ENCODE data around the gene PIH1D1. TPM values are rescaled to one million over a fixed set of nuclear protein-coding genes. Genes with fewer than 3 reads are reported as not detected.

Gene PIH1D1
- total and polyA plus RNA-seq, 10 of the 15 experiments (the other 5 are each of a cell fraction or from before 2014, with no cell fraction given) = 16.1 to 153 (median 106) TPM

GRCh38 chr19:49407482-49408015, 44.1 kb downstream of the PIH1D1 start:
- Histone ChIP-seq H3K9me3 (replicated peaks; ENCODE audit: control insufficient read depth, insufficient read depth, low read length) (no peaks in the 10 kb centered on the region), H3K79me2 (ENCODE audit: control insufficient read depth, insufficient read depth, low read length) (no peaks in the 10 kb centered on the region), H3K4me1 (ENCODE audit: control insufficient read depth, insufficient read depth, low read length) (peaks cover 21% of the 10 kb centered on the region), H3K27me3 (replicated peaks in 1 of 2; ENCODE audit: control insufficient read depth in 2 of 2, insufficient read depth in 2 of 2, low read length in 1 of 2) (no peaks in the 10 kb centered on the region), H3K27ac (ENCODE audit: control insufficient read depth, insufficient read depth) (no peak overlapping the region), H3K36me3 (ENCODE audit: control insufficient read depth in 2 of 2, insufficient read depth in 2 of 2, low read length in 1 of 2) (no peaks in the 10 kb centered on the region), H4K20me1 (ENCODE audit: control insufficient read depth, insufficient read depth) (no peaks in the 10 kb centered on the region), H3K4me2 (ENCODE audit: control insufficient read depth, insufficient read depth) (no peak overlapping the region), H3K9ac (ENCODE audit: control insufficient read depth, insufficient read depth, low read length) (no peak overlapping the region), H3K4me3 (no peak overlapping the region), H2AFZ (ENCODE audit: control insufficient read depth, low read depth, low read length) (no peak overlapping the region)
- ChIA-PET CTCF (interaction anchor here (2.6 kb wide), 1 partner anchor 16 kb away, joined by 11 read pairs; no protein-coding TSS in a partner anchor), SMC1A (ENCODE audit: uncharacterized antibody, unreplicated experiment) (no interaction called here), POLR2A (no interaction called here), RAD21 (ENCODE audit: unreplicated experiment) (no interaction called here)
- intact Hi-C loops (cut with micrococcal nuclease; ENCODE audit: unreplicated experiment) = no loop called here
- no peak for DNase-seq (ENCODE audit: low read depth, low spot score)
- in situ Hi-C loops (cut with MboI) = no loop called here
- no peak for FAIRE-seq
- no TSS peak for BruUV-seq (replicated peaks)
- WGBS (ENCODE audit: insufficient coverage, insufficient replicate concordance, low lambda C conversion rate, missing lambda C conversion rate) = 87% methylated on average over 14 of the region's 16 CpGs
- ATAC-seq = no peak
- TF ChIP-seq ZBTB40 (IDR thresholded peaks at IDR 0.05; ENCODE audit: borderline replicate concordance) (no peak), RFX5 (IDR thresholded peaks at IDR 0.05; ENCODE audit: low read depth, low read length) (no peak), NFIC (IDR thresholded peaks at IDR 0.05; ENCODE audit: low read depth, low read length) (no peak), E2F8 (IDR thresholded peaks at IDR 0.05; ENCODE audit: low read depth, partially characterized antibody) (no peak), BCLAF1 (IDR thresholded peaks at IDR 0.05) (no peak), TARDBP (IDR thresholded peaks at IDR 0.05; ENCODE audit: borderline replicate concordance) (no peak), NFYB (IDR thresholded peaks at IDR 0.05; ENCODE audit: insufficient read depth, low read depth, low read length) (no peak), POLR2AphosphoS5 (IDR thresholded peaks at IDR 0.05; ENCODE audit: low read length) (no peak), ZZZ3 (IDR thresholded peaks at IDR 0.05; ENCODE audit: control insufficient read depth, insufficient read length, low read depth) (no peak), EED (IDR thresholded peaks at IDR 0.05; ENCODE audit: low read depth) (no peak), TCF3 (IDR thresholded peaks at IDR 0.05; ENCODE audit: borderline replicate concordance, insufficient read depth, low read depth, low read length) (no peak), SKIL (IDR thresholded peaks at IDR 0.05; ENCODE audit: low read depth, poor library complexity, severe bottlenecking) (no peak)
